ENCODE measurements around the gene ERP27. TPM values are rescaled to one million over a fixed set of nuclear protein-coding genes. Genes with fewer than 3 reads are reported as not detected.

ERP27 gene
- polyA plus RNA-seq, 2 of the 4 experiments (the other 2 are of a cell fraction), result 0.09 to 0.28 TPM

DNA sequence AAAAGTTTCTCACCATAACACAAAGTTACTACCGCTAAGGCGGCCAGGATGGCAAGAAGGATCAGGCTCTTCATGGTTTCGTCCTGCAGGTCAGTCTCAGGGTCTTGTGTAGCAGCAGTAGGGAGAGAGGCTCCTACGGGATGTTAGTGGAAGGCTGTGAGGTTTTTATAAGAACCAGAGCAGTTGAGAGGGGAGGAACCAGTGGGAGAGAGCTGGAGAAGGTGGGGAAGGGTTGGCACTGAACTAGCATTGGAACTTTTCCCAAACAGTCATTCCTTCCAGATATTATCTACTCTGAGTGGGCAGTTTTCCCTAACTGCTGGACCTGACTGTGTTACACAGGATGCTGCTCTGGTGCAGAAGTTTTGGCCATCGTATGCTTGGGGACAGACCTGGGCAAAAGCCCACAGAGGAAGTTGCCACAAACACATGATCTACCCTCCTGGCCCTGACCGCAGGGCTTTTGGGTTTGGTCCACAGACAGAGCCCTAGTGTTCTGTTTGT, 52.6 kb downstream of the ERP27 start, which contains the start of gene MGP:
TSS of gene MGP (minus strand) at position 137 of the 504 bp plus-strand sequence. CDS start at position 74, 63 bp downstream.
- Histone ChIP-seq H3K4me3 (no peak within 1 kb of the TSS), H3K4me1 (peaks cover 4% of the 10 kb centered on the region; the same call in 2 of the 3 replicates), H3K27ac (no peak within 1 kb of the TSS), H3K9me3 (no peaks in the 10 kb centered on the region), H3K4me2 (peak within 1 kb of the TSS; percentile 17; the same call in 1 of the 3 replicates)
- no peak for TF ChIP-seq HOXA7 (CRISPR knock-in tag; IDR thresholded peaks at IDR 0.05)
- TF ChIP-seq JUNB (IDR thresholded peaks at IDR 0.05), result no peak
- no peak for TF ChIP-seq CHD2 (IDR thresholded peaks at IDR 0.05; ENCODE audit: low read length, partially characterized antibody)
- no peak for TF ChIP-seq CBX2 (IDR thresholded peaks at IDR 0.05; ENCODE audit: borderline replicate concordance, low read depth)
- no peak for TF ChIP-seq HEYL (CRISPR knock-in tag; IDR thresholded peaks at IDR 0.05)
- TF ChIP-seq RCOR1 (IDR thresholded peaks at IDR 0.05; ENCODE audit: low read depth, low read length), result no peak
- no peak for TF ChIP-seq CHD4 (IDR thresholded peaks at IDR 0.05; ENCODE audit: borderline replicate concordance)
- TF ChIP-seq RNF2 (IDR thresholded peaks at IDR 0.05; ENCODE audit: borderline replicate concordance, low read depth), result no peak
- no peak for TF ChIP-seq ZNF302 (CRISPR knock-in tag; IDR thresholded peaks at IDR 0.05)
- no peak for TF ChIP-seq EP300 (IDR thresholded peaks at IDR 0.05)
- no peak for TF ChIP-seq HMGXB4 (CRISPR knock-in tag; IDR thresholded peaks at IDR 0.05; ENCODE audit: borderline replicate concordance)
- TF ChIP-seq KDM5A (IDR thresholded peaks at IDR 0.05), result no peak
- TF ChIP-seq HOXB5 (CRISPR knock-in tag; IDR thresholded peaks at IDR 0.05), result no peak
- TF ChIP-seq MAFK (IDR thresholded peaks at IDR 0.05; ENCODE audit: partially characterized antibody), result no peak
- no peak for TF ChIP-seq GATA3 (IDR thresholded peaks at IDR 0.05; ENCODE audit: borderline replicate concordance)
- ChIA-PET POLR2A (no interaction called here), CTCF (no interaction called here)
- no peak for DNase-seq (ENCODE audit: low read depth in 1 of 2, low spot score in 1 of 2)
- FAIRE-seq, result no peak
- WGBS (ENCODE audit: missing lambda C conversion rate), result 62% methylated on average over 6 of the region's 6 CpGs
- peak in 1 of 2 experiments; percentile 27; a peak in 3 of 6 replicates for ATAC-seq

DNA sequence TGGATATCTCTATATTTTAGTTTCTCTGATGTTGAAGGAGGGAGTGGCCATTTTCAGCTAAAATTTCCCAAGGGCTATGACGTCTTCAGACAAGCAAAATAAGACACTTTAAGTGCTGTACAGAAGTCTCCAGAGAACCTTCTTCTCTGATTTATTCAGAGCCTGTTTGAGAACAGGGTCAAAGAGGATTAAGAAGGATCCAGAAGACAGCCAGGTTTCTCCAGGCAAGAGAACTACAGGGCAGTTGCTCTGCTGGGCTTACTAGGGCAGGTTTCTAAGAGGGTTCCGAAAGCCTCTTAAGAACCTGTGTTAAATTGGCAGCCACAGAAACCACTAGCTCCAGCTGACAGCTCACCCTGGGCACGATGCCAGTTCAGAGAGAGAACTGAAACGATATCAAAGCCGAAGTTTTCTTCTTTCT, 53.9 kb downstream of the ERP27 start:
- ChIA-PET POLR2A (no interaction called here), CTCF (interaction anchor here (0.5 to 2.0 kb wide), 4 partner anchors 10 to 47 kb away, joined by 3 to 6 read pairs (median 4); no protein-coding TSS in a partner anchor)
- no peak for FAIRE-seq
- no peaks in the 10 kb centered on the region for H3K9me3 ChIP-seq
- WGBS (ENCODE audit: missing lambda C conversion rate), result 28% methylated on average over 5 of the region's 5 CpGs
- H3K4me1 ChIP-seq, result peaks cover 4% of the 10 kb centered on the region; the same call in 2 of the 3 replicates
- DNase-seq (ENCODE audit: low read depth in 1 of 2, low spot score in 1 of 2), result no peak
- H3K27ac ChIP-seq, result no peak overlapping the region
- no peak overlapping the region for H3K4me3 ChIP-seq
- peak overlapping the region; percentile 17; the same call in 1 of the 3 replicates for H3K4me2 ChIP-seq
- no peak for ATAC-seq
- TF ChIP-seq, protein P1, sequence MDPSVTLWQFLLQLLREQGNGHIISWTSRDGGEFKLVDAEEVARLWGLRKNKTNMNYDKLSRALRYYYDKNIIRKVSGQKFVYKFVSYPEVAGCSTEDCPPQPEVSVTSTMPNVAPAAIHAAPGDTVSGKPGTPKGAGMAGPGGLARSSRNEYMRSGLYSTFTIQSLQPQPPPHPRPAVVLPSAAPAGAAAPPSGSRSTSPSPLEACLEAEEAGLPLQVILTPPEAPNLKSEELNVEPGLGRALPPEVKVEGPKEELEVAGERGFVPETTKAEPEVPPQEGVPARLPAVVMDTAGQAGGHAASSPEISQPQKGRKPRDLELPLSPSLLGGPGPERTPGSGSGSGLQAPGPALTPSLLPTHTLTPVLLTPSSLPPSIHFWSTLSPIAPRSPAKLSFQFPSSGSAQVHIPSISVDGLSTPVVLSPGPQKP (IDR thresholded peaks at IDR 0.05; ENCODE audit: low read depth, low read length), result no peak
- no peak for TF ChIP-seq HMGXB4 (CRISPR knock-in tag; IDR thresholded peaks at IDR 0.05; ENCODE audit: borderline replicate concordance)
- no peak for TF ChIP-seq CBX8 (IDR thresholded peaks at IDR 0.05)
- no peak for TF ChIP-seq MAZ (IDR thresholded peaks at IDR 0.05; ENCODE audit: borderline replicate concordance, low read depth, low read length)
- no peak for TF ChIP-seq FOXS1 (CRISPR knock-in tag; IDR thresholded peaks at IDR 0.05)
- no peak for TF ChIP-seq E2F6 (IDR thresholded peaks at IDR 0.05; ENCODE audit: borderline replicate concordance, low read depth)
- no peak for TF ChIP-seq SREBF2 (IDR thresholded peaks at IDR 0.05)
- TF ChIP-seq EHF (CRISPR knock-in tag; IDR thresholded peaks at IDR 0.05), result no peak
- TF ChIP-seq EP300 (IDR thresholded peaks at IDR 0.05), result no peak
- TF ChIP-seq CEBPB (IDR thresholded peaks at IDR 0.05), result no peak
- no peak for TF ChIP-seq HOXB5 (CRISPR knock-in tag; IDR thresholded peaks at IDR 0.05)
- TF ChIP-seq RAD21 (conservative IDR thresholded peaks at IDR 0.05 in 1 of 2, IDR thresholded peaks at IDR 0.05 in 1 of 2), result no peak
- TF ChIP-seq KDM1A (IDR thresholded peaks at IDR 0.05; ENCODE audit: low read depth), result no peak
- TF ChIP-seq, protein P2, sequence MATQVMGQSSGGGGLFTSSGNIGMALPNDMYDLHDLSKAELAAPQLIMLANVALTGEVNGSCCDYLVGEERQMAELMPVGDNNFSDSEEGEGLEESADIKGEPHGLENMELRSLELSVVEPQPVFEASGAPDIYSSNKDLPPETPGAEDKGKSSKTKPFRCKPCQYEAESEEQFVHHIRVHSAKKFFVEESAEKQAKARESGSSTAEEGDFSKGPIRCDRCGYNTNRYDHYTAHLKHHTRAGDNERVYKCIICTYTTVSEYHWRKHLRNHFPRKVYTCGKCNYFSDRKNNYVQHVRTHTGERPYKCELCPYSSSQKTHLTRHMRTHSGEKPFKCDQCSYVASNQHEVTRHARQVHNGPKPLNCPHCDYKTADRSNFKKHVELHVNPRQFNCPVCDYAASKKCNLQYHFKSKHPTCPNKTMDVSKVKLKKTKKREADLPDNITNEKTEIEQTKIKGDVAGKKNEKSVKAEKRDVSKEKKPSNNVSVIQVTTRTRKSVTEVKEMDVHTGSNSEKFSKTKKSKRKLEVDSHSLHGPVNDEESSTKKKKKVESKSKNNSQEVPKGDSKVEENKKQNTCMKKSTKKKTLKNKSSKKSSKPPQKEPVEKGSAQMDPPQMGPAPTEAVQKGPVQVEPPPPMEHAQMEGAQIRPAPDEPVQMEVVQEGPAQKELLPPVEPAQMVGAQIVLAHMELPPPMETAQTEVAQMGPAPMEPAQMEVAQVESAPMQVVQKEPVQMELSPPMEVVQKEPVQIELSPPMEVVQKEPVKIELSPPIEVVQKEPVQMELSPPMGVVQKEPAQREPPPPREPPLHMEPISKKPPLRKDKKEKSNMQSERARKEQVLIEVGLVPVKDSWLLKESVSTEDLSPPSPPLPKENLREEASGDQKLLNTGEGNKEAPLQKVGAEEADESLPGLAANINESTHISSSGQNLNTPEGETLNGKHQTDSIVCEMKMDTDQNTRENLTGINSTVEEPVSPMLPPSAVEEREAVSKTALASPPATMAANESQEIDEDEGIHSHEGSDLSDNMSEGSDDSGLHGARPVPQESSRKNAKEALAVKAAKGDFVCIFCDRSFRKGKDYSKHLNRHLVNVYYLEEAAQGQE (IDR thresholded peaks at IDR 0.05), result no peak
- TF ChIP-seq ZSCAN20 (CRISPR knock-in tag; IDR thresholded peaks at IDR 0.05), result no peak
- no peak for TF ChIP-seq CHD2 (IDR thresholded peaks at IDR 0.05; ENCODE audit: low read length, partially characterized antibody)

Data from A549 (cell line).